GM18517 (cell line): ENCODE data around the gene CREB5.

Experiments used
- ATAC-seq: cut with Tn5 transposase; IDR thresholded peaks from one replicate; pipeline ENCODE4 v1.9.1; 2021; ENCODE audit warnings: mild to moderate bottlenecking, moderate library complexity; ENCODE audit not compliant: unreplicated experiment

CREB5 gene

DNA sequence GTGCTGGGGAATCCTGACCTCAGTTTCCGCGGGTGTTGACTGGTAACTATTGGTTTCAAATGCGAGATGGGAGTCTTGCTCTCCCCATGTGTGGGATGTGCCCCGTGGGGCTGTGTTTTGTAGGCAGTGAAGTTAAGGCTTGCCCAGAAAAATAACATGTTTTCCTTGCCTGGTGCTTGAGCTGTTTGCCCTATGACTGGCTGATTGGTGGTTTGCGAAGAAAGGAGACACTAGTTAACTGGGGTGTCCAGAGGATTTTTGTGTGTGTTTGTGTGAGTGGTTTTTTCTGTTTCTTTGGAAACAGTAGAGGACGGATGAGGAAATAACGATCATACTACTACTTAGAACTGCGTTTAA lies 61.9 kb downstream of the CREB5 start:
- no peak for ATAC-seq

DNA sequence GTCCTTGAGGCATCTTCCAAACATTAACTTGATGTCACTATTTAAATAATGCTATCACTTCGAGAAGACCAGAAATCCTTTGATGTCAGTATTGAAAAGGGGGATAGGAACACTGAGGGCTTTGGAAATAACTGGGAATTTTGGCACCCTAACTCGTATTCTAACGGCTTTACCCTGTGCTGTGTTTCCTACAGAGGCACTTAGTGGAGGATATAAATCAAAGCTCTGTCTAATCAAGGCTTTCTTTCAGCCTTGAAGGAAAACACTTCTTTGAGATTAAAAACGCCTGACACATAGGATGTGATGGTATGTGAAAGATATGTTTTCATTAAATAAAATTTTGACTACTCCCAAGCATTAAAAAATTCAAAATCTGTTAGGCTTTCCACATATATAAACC lies 62.3 kb downstream of the CREB5 start:
- ATAC-seq, result no peak

DNA sequence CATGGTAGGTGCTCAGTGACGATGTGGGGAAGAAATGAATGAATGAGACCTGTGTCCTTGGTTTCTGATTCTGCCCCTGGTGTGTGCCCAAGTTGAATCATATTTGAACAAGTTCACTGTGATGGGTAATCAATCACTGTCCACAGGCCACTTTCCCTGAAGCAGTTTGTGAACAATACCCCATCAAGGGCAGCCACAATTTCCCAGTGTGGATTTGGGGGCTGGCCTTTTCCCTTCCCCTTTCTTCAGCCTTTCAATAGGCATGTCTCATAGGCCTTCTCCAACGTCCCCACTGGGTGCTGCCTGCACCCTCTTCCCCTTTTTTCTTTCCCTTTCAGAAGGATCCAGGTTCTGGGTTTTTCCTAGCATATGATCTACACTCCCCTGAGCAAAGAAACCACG lies 64.7 kb downstream of the CREB5 start:
- ATAC-seq, result no peak

DNA sequence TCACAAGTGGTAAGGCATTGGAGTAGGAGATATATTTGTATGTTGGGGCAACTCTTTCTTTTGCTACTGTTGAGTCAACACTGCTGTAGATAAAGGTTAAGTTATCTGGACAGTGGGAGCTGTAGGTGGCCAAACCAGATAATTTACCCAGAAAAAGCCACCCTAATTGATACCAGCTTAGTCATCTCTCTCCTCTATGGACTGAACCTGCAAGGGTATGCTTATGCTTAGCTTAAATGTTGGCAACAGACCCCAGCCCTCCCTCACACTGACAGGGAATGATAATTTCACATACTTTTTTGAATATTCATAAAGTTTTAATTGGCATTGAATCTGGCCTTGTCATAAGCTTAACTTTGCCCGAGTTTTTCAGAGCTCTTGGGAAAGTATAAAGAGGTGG lies 66.3 kb downstream of the CREB5 start:
- ATAC-seq, result no peak

DNA sequence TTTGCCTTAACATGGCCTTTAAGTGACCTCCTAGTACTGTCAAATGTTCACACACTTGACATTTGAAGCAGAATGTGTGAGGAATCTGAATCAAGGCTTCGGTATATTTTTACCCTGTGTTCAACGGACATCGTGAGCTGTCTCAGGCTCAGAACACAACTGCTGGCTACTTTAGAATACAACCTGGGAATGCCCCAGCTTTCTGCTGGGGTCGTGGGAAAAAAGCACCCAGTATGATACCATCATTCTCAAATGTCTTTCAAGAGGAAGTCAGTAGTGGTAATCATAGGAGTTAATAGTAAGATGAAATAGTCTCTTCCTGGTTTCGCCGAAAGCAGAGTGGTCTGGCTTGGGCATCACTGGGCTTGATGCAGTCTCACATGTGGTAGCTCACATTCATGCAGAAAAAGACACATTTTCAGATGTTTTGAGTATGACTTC lies 67.2 kb downstream of the CREB5 start:
- ATAC-seq, result peak; percentile 80

DNA sequence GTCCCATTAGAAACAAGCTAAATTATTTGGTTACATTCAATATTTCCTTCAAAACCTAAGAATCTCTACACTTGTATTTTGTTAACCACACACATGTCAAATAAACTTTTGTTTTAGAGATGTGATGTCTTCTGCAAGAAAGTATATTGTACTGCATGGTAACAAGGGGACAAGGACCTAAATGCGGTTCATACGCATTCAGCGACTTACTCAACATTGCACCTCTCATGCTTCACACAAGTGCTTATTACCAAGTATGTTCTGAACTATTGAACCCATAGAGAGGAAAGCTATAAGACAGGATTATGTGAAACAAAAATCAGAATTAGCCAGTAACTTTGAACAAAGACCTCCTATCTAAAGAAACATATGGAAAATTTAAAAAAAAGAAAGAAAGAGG lies 68.3 kb downstream of the CREB5 start:
- ATAC-seq, result no peak

DNA sequence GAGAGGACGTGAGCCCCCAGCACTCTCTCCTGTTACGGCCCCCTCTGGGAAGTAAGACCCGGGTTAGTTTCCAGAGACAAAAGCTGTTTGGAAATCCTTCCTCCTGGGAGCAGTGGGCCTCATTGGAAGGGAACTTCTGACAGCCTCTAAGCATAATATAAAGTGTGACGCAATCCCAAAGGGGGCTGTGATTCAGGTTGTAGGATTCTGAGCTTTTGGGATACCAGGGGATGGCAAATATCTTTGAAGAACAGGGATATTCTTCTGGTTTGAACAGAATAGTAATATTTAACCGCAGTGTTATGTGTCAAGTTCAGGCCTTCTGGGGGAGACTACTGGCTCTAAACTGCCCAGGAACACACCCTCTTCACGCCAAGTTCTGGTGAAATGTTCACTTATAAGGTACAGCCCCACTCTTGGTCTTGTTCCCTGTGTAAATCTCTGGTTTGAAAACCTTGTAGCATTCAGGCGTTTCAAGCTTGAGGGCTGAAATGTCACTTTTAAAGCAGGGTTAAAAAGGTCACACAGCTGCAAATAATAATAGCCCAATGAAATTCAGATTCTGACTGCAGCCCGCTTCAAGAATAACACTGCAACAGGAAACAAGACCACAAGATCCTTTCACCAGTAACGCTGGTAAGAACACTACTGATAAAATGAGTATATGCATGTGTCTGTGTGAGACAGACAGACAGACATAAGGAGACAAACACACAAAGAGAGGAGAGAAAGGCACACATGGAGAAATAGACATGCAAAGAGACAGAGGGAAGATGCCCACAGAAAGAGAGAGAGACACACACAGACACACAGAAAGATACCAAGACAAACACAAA lies 69.0 kb downstream of the CREB5 start:
- peak; percentile 76 for ATAC-seq

- ATAC-seq, result no peak
These were observed 70.8 kb downstream of the CREB5 start for GRCh38 chr7:28483112-28483511.

DNA sequence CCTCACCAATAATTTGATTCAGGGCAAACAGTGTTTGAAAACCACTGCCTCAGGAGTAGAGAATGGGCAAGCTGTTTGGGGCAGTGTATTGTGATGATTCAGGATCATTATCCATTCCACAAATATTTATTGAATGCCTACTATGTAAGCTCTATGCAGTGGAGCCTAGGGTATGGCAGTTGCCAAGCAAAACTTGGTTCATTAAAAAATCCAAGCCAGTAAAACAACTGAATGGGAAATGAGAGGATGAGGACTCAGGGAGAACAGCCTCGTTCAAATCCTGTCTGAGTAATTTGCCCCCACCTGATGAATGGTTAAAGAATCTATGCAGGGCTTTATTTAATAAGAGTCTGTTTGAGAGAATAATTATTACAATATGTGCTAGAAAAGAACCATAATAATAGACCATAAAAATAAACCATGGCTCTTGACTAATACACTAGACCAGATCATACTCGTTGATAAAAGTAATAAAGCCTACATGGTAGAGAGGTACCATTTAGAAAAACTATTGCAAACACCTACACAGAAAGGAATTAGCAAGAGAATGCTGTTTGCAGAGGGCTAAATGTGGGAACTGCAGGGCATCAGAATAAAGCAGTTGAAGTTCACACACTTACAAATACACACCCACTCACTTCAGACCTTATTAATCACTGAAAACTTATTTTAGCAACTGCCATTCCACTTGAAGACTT lies 71.7 kb downstream of the CREB5 start:
- no peak for ATAC-seq

DNA sequence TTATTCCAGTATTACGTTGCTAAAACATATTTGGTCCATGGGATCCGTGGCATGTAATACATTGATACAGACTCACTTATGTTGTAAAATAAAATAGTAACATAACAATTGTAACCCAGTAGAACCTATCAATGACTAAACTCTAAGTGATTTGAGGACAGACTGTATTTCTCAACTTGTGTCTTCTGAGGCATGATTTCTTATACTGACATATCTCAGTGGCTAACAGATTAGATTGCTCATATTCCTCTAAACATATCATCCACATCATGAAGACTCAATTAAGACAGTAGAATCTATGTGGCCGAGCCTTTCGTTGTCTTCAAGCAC lies 72.3 kb downstream of the CREB5 start:
- no peak for ATAC-seq

GRCh38 chr7:28487487-28487886 lies 75.2 kb downstream of the CREB5 start:
- no peak for ATAC-seq

DNA sequence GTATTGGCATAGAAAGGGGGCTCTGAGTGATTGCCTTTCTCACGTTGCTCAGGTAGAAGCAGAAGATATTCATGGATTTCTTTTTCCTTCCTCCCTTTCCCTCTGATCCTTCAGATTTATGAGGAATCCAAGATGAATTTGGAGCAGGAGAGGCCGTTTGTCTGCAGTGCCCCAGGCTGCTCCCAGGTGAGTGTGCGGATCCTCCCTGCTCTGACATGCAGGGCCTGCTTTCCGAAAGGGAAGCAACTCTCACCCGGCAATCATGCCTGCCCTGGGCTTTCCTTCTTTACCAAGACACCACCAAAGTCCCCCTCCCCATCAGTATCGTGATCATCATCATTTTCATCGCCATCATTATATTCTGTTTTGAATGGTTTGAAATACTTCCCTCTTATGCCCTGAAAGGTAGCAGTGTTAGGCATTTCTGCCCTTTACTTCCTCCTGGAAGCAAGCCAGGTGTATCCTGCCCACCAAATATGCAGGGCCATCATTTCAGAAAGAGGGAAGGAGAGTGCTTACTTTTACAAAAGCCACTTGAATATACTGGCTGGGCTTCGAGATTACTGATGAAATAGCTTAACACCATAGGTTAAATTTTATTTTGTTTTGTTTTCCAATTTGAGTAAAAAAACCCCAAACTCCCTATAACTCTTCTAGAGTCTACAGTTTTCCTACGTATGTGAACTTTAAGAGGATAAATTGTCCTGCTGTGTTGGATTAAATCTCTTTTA lies 75.9 kb downstream of the CREB5 start:
- ATAC-seq, result no peak

- ATAC-seq, result no peak
These were observed 78.5 kb downstream of the CREB5 start for GRCh38 chr7:28490831-28491230.

DNA sequence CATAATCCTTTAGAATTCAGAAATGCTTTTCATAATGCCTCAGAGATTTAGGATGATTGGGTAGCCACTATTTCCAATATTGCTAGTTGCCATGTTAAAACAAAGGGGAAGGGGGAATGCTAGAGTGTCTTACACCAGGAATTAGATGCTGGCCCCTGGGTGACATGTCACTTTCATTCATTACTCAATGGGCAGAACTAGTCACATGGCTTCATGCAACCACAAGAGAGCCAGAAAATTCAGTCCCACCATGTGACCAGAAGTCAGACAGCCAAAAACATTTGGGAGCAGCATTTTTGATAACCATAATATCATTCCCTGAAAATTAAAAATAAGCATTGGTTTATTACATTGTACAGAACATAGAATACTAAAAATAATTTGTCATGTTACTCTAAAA lies 81.2 kb downstream of the CREB5 start:
- ATAC-seq, result no peak

DNA sequence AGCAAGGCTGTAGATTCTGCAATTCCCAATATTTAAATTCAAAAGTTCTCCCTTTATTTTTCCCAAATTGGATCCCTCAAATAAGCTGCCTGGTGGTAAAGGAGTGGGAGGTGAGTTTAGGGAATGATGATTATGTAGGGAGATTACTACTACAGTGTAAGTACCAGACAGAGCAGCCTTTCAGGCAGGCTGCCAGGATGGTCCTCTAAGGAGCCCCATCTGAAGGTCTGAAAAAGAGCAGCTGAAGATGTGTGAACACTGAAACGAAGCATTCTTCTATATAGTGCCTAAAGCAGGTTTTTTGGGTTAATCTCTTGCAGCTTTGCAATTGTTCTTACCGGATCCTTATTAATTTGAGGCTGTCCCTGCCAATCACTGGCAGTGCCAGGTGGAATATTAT lies 84.7 kb downstream of the CREB5 start:
- no peak for ATAC-seq

GRCh38 chr7:28498636-28499035 lies 86.3 kb downstream of the CREB5 start:
- ATAC-seq, result no peak

DNA sequence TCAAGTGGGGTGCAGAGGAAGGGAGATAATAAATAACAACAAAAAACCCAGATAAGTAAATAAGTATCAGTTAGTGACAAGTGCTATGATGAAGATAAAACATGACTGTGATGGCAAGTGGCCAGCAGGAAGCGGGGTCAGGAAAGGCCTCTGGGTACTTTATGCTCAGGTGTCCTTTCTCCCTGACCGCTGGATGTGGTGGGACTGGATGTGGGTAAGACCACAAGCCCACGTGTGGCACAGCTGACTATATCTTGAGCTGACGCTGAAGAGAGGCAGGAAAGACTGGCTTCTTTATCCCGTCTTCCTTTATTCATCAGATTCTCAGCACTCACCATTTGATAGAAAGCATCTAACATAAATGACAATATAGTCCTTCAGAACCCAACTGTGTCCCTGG lies 87.8 kb downstream of the CREB5 start:
- ATAC-seq, result no peak

GRCh38 chr7:28502408-28502807 lies 90.1 kb downstream of the CREB5 start:
- no peak for ATAC-seq

DNA sequence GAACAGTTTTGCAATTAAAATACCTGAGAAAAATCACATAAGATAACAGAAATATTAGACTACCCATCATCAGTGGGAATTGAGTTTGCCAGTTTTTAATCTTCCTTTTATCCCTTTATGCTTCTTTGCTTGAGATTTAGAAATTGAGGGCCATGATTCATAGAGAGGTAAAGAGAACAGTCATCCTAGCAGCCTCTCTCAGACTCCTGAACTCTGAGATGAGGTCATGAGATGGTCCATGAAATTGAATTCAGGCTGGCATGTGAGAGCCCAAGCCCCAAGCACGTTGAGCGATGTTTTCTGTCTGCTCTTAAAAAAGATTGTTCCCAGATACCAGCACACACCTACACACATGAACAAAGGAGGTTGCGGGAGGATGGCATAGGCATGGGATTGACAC lies 91.1 kb downstream of the CREB5 start:
- ATAC-seq, result no peak

GRCh38 chr7:28505014-28505413 lies 92.7 kb downstream of the CREB5 start:
- ATAC-seq, result no peak

- no peak for ATAC-seq
These were observed 93.5 kb downstream of the CREB5 start for GRCh38 chr7:28505867-28506266.
